Bronchial epithelial cell (primary cell): Measurements from ENCODE around the gene KLK3. TPM values are rescaled to one million over a fixed set of nuclear protein-coding genes. Genes with fewer than 3 reads are reported as not detected.

ENCODE experiments used
- DNase-seq: peaks from one replicate; pipeline ENCODE4 v3.0.0-alpha.2; 2010; ENCODE audit warnings: low read depth
- FAIRE-seq: peaks from 2 replicates; lab custom pipeline; 2011; peaks lifted over from hg19 to GRCh38; lab: Jason Lieb, UNC
- H3K27me3 ChIP-seq: 2 replicates; pipeline ENCODE4 v1.5.1; 2011; ENCODE audit warnings: low read length; ENCODE audit not compliant: control insufficient read depth, insufficient read depth
- H3K36me3 ChIP-seq: 2 replicates; pipeline ENCODE4 v1.5.1; 2011; ENCODE audit warnings: low read length; ENCODE audit not compliant: control insufficient read depth, insufficient read depth
- H3K4me3 ChIP-seq: 2 replicates; pipeline ENCODE4 v1.5.1; 2011; ENCODE audit warnings: mild to moderate bottlenecking, low read depth, low read length, control low read depth
- CTCF ChIP-seq: IDR thresholded peaks from 2 replicates; pipeline ENCODE4 v1.5.1; 2011; ENCODE audit warnings: mild to moderate bottlenecking, moderate library complexity, low read length, control low read depth, inconsistent platforms; ENCODE audit not compliant: insufficient read depth, severe bottlenecking
- total RNA-seq: library from RNA; depleted of rRNA; stranded (reverse); fragments of >200 nt; gene quantifications from 2 replicates; pipeline ENCODE4 v1.2.1, GENCODE V29; 2014

Gene KLK3
- total RNA-seq, 1 donor from 2014 or later = not detected

GRCh38 chr19:50844296-50844935, 10.3 kb upstream of the KLK3 start:
- Histone ChIP-seq H3K27me3 (no peaks in the 10 kb centered on the region), H3K36me3 (no peaks in the 10 kb centered on the region), H3K4me3 (no peak overlapping the region)
- DNase-seq (no peak), FAIRE-seq (peak; percentile 50)
- no peak for TF ChIP-seq CTCF

GRCh38 chr19:50850738-50851137, 4.0 kb upstream of the KLK3 start:
- Histone ChIP-seq H3K4me3 (no peak overlapping the region), H3K36me3 (no peaks in the 10 kb centered on the region), H3K27me3 (no peaks in the 10 kb centered on the region)
- DNase-seq (no peak), FAIRE-seq (no peak)
- TF ChIP-seq CTCF = no peak

- Histone ChIP-seq H3K4me3 (no peak overlapping the region), H3K27me3 (no peaks in the 10 kb centered on the region), H3K36me3 (no peaks in the 10 kb centered on the region)
- FAIRE-seq (no peak), DNase-seq (no peak)
- no peak for TF ChIP-seq CTCF
Observed at GRCh38 chr19:50851620-50852019, 3.1 kb upstream of the KLK3 start.

- no peaks in the 10 kb centered on the region for H3K27me3 ChIP-seq
- FAIRE-seq = no peak
- H3K36me3 ChIP-seq = no peaks in the 10 kb centered on the region
- no peak overlapping the region for H3K4me3 ChIP-seq
- no peak for DNase-seq
- no peak for TF ChIP-seq CTCF
Observed at GRCh38 chr19:50857366-50857765, 2.7 kb downstream of the KLK3 start.

GRCh38 chr19:50858886-50859285, 4.2 kb downstream of the KLK3 start:
- H3K4me3 ChIP-seq = no peak overlapping the region
- no peak for TF ChIP-seq CTCF
- no peak for DNase-seq
- FAIRE-seq = no peak
- H3K36me3 ChIP-seq = no peaks in the 10 kb centered on the region
- H3K27me3 ChIP-seq = no peaks in the 10 kb centered on the region

- no peak for DNase-seq
- no peaks in the 10 kb centered on the region for H3K27me3 ChIP-seq
Observed at GRCh38 chr19:50859849-50860248, 5.1 kb downstream of the KLK3 start.

More at GRCh38 chr19:50859849-50860248, 5.1 kb downstream of the KLK3 start:
- FAIRE-seq = no peak
- Histone ChIP-seq H3K36me3 (no peaks in the 10 kb centered on the region), H3K4me3 (no peak overlapping the region)
- TF ChIP-seq CTCF = no peak
